ENCODE data around the gene ARCN1.

The ARCN1 gene

GRCh38 chr11:118621071-118621783, 49.0 kb downstream of the ARCN1 start:
- peak; percentile 71 for DNase-seq (ENCODE audit: low read depth, low spot score)

DNA sequence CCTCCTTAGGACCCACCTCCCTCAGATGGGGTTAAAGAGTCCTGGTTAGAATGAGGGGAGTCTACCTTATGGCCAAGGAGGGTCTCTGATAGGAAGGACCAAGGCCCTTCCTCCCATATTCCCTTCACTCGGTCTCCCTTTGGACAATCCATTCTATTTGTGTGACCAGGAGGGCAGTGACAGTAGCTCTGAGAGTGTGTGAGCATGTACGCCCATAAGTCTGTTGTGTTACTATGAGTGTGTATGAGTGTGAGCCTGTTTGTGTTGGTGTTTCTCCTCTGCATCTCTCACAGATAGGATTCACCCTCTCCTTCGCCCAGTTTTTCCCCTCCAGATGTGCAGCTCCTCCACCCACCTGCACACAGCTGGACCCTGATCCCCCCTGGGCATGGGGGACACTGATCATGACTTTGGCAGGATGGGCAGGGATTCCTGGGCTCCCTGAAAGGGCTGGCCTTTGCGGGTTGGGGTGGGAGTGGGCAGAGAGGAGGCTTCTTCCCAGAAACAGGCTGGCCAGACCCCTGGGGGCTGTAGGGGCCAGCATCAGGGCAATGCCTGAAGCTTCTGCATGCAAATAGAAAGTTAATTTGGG, 49.7 kb downstream of the ARCN1 start:
- no peak for DNase-seq (ENCODE audit: low read depth, low spot score)

DNA sequence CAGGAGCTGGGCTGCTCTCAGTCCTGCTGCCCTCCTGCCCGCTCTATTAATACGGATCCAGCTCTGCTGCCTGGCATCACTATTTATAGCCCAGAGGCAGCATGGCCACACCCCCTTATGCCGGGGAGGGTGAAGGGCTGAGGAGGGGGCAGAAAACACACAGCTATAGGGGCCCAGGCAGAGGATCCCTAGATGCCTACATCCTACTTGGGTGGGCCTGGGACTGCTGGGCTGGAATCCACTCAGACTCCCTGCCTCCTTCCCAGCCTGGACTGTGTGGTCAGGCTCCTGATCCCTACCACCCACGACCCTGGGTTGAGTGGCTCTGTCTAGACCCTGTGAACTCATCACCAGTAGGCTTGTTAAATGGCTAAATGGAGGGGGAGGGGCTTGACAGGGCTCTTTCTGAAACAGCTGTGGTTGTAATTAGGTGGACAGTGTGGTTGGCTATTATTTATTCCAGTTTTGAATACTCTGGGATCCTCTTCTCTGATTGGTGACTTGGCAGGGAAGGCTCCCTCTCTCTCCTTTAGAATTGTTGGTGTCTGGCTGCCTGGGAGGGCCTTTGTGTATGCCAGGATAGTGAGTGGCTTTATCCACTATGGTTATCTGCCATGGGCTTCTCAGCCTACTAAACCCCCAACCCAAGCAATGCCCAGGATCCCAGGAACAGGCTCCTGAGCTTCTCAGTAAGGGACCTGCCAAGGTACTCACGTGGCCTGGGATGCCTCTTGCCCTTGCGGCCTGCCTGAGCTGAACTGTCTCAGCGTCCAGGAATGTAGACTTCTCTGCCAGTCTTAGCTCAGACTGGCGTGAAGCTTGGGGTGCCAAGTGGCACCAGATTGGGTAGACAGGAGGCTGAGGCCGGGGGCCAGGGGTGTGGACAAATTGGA, 50.4 kb downstream of the ARCN1 start:
- DNase-seq (ENCODE audit: low read depth, low spot score), result no peak

- DNase-seq (ENCODE audit: low read depth, low spot score), result no peak
These were observed 51.1 kb downstream of the ARCN1 start for GRCh38 chr11:118623269-118623655.

- DNase-seq (ENCODE audit: low read depth, low spot score), result no peak
These were observed 53.0 kb downstream of the ARCN1 start for GRCh38 chr11:118625036-118625690.

GRCh38 chr11:118625976-118626375, 53.8 kb downstream of the ARCN1 start:
- no peak for DNase-seq (ENCODE audit: low read depth, low spot score)

- no peak for DNase-seq (ENCODE audit: low read depth, low spot score)
These were observed 55.4 kb downstream of the ARCN1 start for GRCh38 chr11:118627566-118627965.

DNA sequence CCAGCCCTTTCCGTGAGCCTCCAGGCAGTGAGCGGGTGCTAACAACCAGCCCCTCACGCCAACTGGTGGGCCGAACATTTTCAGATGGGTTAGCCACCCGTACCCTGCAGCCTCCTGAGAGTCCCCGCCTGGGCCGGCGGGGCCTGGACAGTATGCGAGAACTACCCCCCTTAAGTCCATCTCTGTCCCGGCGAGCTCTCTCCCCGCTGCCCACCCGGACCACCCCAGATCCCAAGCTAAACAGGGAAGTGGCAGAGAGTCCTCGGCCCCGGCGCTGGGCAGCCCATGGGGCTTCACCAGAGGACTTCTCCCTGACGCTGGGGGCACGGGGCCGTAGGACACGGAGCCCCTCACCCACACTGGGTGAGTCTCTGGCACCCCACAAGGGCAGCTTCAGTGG, 55.8 kb downstream of the ARCN1 start:
- DNase-seq (ENCODE audit: low read depth, low spot score), result no peak

- DNase-seq (ENCODE audit: low read depth, low spot score), result no peak
These were observed 56.2 kb downstream of the ARCN1 start for GRCh38 chr11:118628432-118628831.

DNA sequence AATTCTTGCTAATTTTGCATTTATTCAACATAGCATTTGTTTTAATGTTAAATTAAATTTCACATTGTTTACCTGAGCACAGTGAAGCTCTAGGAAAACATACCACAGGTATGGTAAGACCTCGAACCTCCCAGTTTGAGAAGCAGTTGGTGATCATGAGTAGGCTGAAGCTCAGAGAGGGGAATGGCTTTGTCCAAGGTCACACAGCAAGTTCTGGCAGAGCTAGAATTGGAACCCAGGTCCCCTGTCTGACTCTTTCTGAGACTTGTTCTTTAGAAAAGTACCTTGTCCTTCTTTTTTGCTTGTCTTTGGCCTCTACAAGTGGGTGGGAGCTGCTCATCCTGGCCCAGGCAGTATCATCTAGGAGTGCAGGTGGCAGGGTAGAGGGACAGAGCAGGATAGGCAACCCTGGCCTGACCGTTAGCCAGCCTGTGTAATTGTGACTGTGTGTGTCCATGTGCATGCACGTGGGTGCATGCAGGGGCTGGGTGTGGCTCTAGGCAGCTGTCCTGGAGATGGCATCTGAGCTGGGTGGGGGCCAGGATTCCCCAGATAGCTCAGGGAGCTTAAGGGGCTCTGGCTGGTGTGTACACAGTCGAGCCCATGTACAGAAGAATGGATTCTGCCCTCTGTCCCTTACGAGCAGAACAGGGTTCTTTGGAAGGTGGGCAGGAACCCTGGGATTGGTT, 56.8 kb downstream of the ARCN1 start:
- no peak for DNase-seq (ENCODE audit: low read depth, low spot score)

GRCh38 chr11:118629761-118630661, 57.8 kb downstream of the ARCN1 start:
- DNase-seq (ENCODE audit: low read depth, low spot score), result no peak

DNA sequence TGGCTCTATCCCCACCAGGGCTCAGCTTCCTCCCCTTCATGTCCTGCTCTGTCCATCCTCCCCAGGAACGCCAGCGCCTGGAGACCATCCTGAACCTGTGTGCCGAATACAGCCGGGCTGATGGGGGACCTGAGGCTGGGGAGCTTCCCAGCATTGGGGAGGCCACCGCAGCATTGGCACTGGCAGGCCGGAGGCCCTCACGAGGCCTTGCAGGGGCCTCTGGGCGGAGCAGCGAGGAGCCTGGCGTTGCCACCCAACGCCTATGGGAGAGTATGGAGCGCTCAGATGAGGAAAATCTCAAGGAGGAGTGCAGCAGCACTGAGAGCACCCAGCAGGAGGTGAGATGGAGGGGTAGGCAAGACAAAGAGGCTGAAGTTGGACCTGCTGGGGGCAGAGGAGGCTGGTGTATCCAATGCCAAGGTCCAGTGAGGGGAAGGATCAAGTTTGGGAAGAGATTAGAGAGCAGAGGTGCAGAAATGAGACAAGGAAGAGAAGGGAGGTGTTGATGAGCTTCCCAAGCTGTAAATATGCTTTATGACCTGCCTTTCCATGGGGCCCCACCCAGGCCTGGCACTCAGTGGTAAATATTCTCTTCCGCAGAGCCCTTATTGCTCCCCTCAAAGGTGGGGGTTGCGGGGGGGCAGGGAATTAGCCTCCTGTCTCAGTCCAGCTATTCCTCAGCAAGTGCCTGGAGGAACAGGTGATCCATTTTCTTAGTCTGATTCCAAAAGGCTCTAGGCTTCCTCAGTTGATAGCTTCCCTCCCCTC, 59.1 kb downstream of the ARCN1 start:
- DNase-seq (ENCODE audit: low read depth, low spot score), result no peak

GRCh38 chr11:118632577-118633318, 60.5 kb downstream of the ARCN1 start:
- DNase-seq (ENCODE audit: low read depth, low spot score), result no peak

- no peak for DNase-seq (ENCODE audit: low read depth, low spot score)
These were observed 61.1 kb downstream of the ARCN1 start for GRCh38 chr11:118633319-118633690.

GRCh38 chr11:118633979-118634378, 61.8 kb downstream of the ARCN1 start:
- DNase-seq (ENCODE audit: low read depth, low spot score), result no peak

- DNase-seq (ENCODE audit: low read depth, low spot score), result peak; percentile 80
These were observed 62.4 kb downstream of the ARCN1 start for GRCh38 chr11:118634431-118635236.

- DNase-seq (ENCODE audit: low read depth, low spot score), result no peak
These were observed 63.0 kb downstream of the ARCN1 start for GRCh38 chr11:118635237-118635591.

DNA sequence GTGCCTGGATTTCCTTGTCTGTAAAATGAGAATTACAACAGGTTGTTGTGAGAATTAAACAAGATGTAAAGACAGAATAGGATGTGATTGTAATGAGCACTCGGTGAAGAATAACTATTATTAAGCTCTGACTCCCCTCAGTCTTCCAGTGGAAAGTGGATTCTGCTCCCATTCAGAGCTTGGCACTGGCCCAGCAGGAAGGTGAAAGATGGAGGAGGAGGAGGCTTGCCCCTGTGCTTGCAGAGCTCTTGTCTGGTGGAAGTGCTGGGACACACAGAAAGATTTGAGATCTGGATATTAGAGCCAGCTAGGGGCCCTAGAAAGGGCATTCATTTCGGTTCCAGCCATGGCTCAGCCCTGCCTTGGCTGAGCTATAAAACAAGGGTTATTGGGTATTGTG, 63.4 kb downstream of the ARCN1 start:
- DNase-seq (ENCODE audit: low read depth, low spot score), result no peak
